A673 (cell line): ENCODE measurements around the gene SPEM3.

Source experiments
- EZH2 ChIP-seq: fragments of 200-600 bp; sonication (generic); IDR thresholded peaks from 2 replicates; pipeline ENCODE4 v1.6.1; 2017; ENCODE audit warnings: borderline replicate concordance, low read depth, mild to moderate bottlenecking, mixed read lengths, antibody characterized with exemption, low read length; ENCODE audit not compliant: poor library complexity, severe bottlenecking
- TF ChIP-seq, protein P1 (sequence below): fragments of 300-800, 200-600 bp; sonication (generic); conservative IDR thresholded peaks from 2 replicates; pipeline ENCODE4 v1.5.1; 2017; ENCODE audit warnings: low read depth, mild to moderate bottlenecking, antibody characterized with exemption, low read length, moderate library complexity, mixed read lengths

GRCh38 chr17:7468804-7469389 lies 40.2 kb downstream of the SPEM3 start:
- TF ChIP-seq, protein P1, sequence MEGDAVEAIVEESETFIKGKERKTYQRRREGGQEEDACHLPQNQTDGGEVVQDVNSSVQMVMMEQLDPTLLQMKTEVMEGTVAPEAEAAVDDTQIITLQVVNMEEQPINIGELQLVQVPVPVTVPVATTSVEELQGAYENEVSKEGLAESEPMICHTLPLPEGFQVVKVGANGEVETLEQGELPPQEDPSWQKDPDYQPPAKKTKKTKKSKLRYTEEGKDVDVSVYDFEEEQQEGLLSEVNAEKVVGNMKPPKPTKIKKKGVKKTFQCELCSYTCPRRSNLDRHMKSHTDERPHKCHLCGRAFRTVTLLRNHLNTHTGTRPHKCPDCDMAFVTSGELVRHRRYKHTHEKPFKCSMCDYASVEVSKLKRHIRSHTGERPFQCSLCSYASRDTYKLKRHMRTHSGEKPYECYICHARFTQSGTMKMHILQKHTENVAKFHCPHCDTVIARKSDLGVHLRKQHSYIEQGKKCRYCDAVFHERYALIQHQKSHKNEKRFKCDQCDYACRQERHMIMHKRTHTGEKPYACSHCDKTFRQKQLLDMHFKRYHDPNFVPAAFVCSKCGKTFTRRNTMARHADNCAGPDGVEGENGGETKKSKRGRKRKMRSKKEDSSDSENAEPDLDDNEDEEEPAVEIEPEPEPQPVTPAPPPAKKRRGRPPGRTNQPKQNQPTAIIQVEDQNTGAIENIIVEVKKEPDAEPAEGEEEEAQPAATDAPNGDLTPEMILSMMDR: no peak
- TF ChIP-seq EZH2: no peak
